Activated CD4-positive, alpha-beta T cell treated with anti-CD3 and anti-CD28 coated beads, Interleukin-2, amount 50 U/mL, for 24 hours (primary cell): Measurements from ENCODE around the gene IL34.
"Not testable (repeated sequence)": the region's sequence is repeated elsewhere in the genome, so short reads cannot be mapped to it uniquely, and the experiment has no call there.

Experiments
- DNase-seq, 2 donors: peaks; one replicate each; pipeline ENCODE4 v3.0.0-alpha.2; 2020; ENCODE audit warnings: low read depth in 1 of 2, low spot score in 1 of 2

Gene IL34

GRCh38 chr16:70646260-70647241, at the start of gene IL34:
IL34 (plus strand) TSS chr16:70646559; CDS start chr16:70646948, 389 bp downstream.
- DNase-seq: no peak

- no peak for DNase-seq
These were observed 49.1 kb upstream of the IL34 start for GRCh38 chr16:70597135-70597835.

- DNase-seq: no peak
These were observed 47.3 kb upstream of the IL34 start for GRCh38 chr16:70598937-70599503.

- DNase-seq: no peak
These were observed 45.6 kb upstream of the IL34 start for GRCh38 chr16:70600730-70601129.

GRCh38 chr16:70601576-70602575, 44.5 kb upstream of the IL34 start:
- no peak for DNase-seq

- no peak for DNase-seq
These were observed 43.5 kb upstream of the IL34 start for GRCh38 chr16:70602831-70603230.

GRCh38 chr16:70604407-70605282, 41.7 kb upstream of the IL34 start:
- no peak for DNase-seq

- DNase-seq: no peak
These were observed 41.1 kb upstream of the IL34 start for GRCh38 chr16:70605283-70605657.

GRCh38 chr16:70608521-70608920, 37.8 kb upstream of the IL34 start:
- no peak for DNase-seq

GRCh38 chr16:70610273-70611223, 35.8 kb upstream of the IL34 start:
- no peak for DNase-seq

- no peak for DNase-seq
These were observed 35.1 kb upstream of the IL34 start for GRCh38 chr16:70611224-70611598.

GRCh38 chr16:70611785-70612303, 34.5 kb upstream of the IL34 start:
- no peak for DNase-seq

- no peak for DNase-seq
These were observed 33.4 kb upstream of the IL34 start for GRCh38 chr16:70612931-70613330.

GRCh38 chr16:70614208-70614951, 32.0 kb upstream of the IL34 start:
- no peak for DNase-seq

GRCh38 chr16:70615945-70616344, 30.4 kb upstream of the IL34 start:
- DNase-seq: no peak

GRCh38 chr16:70621864-70622263, 24.5 kb upstream of the IL34 start:
- DNase-seq: not testable (repeated sequence)

- DNase-seq: no peak
These were observed 18.7 kb upstream of the IL34 start for GRCh38 chr16:70627696-70628095.
